IMR-90 (cell line): ENCODE data around the gene LTBP1.

Experiments
- BHLHE40 ChIP-seq: fragments of 150-350 bp; IDR thresholded peaks from 2 replicates; pipeline ENCODE4 v1.6.1; 2016; ENCODE audit warnings: mild to moderate bottlenecking, low read depth, low read length
- CEBPB ChIP-seq: IDR thresholded peaks from 2 replicates; pipeline ENCODE4 v1.6.1; 2012; ENCODE audit warnings: low read depth, low read length, improper control_type of control experiment
- CHD1 ChIP-seq: IDR thresholded peaks from 2 replicates; pipeline ENCODE4 v1.6.1; 2012; ENCODE audit warnings: low read depth, low read length, improper control_type of control experiment
- FOS ChIP-seq: fragments of 150-350 bp; IDR thresholded peaks from 2 replicates; pipeline ENCODE4 v1.6.1; 2016; ENCODE audit warnings: low read depth, low read length
- MAFK ChIP-seq: IDR thresholded peaks from 2 replicates; pipeline ENCODE4 v1.6.1; 2012; ENCODE audit warnings: low read depth, low read length, improper control_type of control experiment
- POLR2A ChIP-seq: IDR thresholded peaks from 2 replicates; pipeline ENCODE4 v1.6.1; 2012; ENCODE audit warnings: mild to moderate bottlenecking, low read depth, low read length
- RAD21 ChIP-seq: IDR thresholded peaks from 2 replicates; pipeline ENCODE4 v1.6.1; 2012; ENCODE audit warnings: low read length, improper control_type of control experiment
- RCOR1 ChIP-seq: IDR thresholded peaks from 2 replicates; pipeline ENCODE4 v1.6.1; 2012; ENCODE audit warnings: mild to moderate bottlenecking, low read length, improper control_type of control experiment; ENCODE audit not compliant: insufficient replicate concordance
- RFX5 ChIP-seq: IDR thresholded peaks from 2 replicates; pipeline ENCODE4 v1.8.0; 2012; ENCODE audit warnings: low read depth, mild to moderate bottlenecking, low read length, moderate library complexity
- TF ChIP-seq, protein P1 (sequence below): conservative IDR thresholded peaks from 2 replicates; pipeline ENCODE4 v1.5.1; 2012; ENCODE audit warnings: mild to moderate bottlenecking, low read depth, low read length, improper control_type of control experiment
- TF ChIP-seq, protein P2 (sequence below): fragments of 150-350 bp; IDR thresholded peaks from 2 replicates; pipeline ENCODE4 v1.6.1; 2017; ENCODE audit warnings: mild to moderate bottlenecking, antibody characterized with exemption, low read length, low read depth
- TF ChIP-seq, protein P3 (sequence below): fragments of 150-350 bp; IDR thresholded peaks from 2 replicates; pipeline ENCODE4 v1.6.1; 2016; ENCODE audit warnings: low read depth, mild to moderate bottlenecking, low read length, moderate library complexity, borderline replicate concordance

DNA sequence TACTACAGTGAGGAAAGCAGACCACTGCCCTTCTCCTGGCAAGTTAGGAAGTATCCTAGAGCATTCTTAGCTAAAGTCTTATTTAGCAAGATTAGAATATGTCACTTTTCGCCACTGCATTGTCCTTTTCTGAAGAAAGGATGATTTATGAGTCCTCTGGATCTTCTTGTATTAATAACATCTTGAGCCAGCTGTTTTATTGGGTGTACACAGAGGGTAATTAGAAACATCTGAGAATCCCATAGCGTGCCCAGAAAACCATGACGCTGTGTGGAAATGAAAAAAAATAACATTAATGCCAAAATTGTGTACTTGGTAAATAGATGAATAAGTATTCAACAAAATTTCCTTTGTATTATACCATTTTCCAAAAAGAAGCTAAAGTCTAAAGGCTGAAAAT, 198.7 kb downstream of the LTBP1 start:
- TF ChIP-seq, protein P1, sequence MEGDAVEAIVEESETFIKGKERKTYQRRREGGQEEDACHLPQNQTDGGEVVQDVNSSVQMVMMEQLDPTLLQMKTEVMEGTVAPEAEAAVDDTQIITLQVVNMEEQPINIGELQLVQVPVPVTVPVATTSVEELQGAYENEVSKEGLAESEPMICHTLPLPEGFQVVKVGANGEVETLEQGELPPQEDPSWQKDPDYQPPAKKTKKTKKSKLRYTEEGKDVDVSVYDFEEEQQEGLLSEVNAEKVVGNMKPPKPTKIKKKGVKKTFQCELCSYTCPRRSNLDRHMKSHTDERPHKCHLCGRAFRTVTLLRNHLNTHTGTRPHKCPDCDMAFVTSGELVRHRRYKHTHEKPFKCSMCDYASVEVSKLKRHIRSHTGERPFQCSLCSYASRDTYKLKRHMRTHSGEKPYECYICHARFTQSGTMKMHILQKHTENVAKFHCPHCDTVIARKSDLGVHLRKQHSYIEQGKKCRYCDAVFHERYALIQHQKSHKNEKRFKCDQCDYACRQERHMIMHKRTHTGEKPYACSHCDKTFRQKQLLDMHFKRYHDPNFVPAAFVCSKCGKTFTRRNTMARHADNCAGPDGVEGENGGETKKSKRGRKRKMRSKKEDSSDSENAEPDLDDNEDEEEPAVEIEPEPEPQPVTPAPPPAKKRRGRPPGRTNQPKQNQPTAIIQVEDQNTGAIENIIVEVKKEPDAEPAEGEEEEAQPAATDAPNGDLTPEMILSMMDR: no peak
- TF ChIP-seq POLR2A (no peak), CHD1 (no peak), CEBPB (no peak), FOS (no peak), MAFK (no peak), RAD21 (no peak), BHLHE40 (no peak), RFX5 (no peak), RCOR1 (no peak)
- TF ChIP-seq, protein P2, sequence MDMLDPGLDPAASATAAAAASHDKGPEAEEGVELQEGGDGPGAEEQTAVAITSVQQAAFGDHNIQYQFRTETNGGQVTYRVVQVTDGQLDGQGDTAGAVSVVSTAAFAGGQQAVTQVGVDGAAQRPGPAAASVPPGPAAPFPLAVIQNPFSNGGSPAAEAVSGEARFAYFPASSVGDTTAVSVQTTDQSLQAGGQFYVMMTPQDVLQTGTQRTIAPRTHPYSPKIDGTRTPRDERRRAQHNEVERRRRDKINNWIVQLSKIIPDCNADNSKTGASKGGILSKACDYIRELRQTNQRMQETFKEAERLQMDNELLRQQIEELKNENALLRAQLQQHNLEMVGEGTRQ: no peak
- TF ChIP-seq, protein P3, sequence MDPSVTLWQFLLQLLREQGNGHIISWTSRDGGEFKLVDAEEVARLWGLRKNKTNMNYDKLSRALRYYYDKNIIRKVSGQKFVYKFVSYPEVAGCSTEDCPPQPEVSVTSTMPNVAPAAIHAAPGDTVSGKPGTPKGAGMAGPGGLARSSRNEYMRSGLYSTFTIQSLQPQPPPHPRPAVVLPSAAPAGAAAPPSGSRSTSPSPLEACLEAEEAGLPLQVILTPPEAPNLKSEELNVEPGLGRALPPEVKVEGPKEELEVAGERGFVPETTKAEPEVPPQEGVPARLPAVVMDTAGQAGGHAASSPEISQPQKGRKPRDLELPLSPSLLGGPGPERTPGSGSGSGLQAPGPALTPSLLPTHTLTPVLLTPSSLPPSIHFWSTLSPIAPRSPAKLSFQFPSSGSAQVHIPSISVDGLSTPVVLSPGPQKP: no peak
